Measurements from ENCODE around the gene NEFH. TPM values are rescaled to one million over a fixed set of nuclear protein-coding genes. Genes with fewer than 3 reads are reported as not detected.
"Not testable (repeated sequence)": the region's sequence is repeated elsewhere in the genome, so short reads cannot be mapped to it uniquely, and the experiment has no call there.

Gene NEFH
- polyA plus RNA-seq, 6 donors from 2014 or later: 0.09 TPM; not detected in 5

DNA sequence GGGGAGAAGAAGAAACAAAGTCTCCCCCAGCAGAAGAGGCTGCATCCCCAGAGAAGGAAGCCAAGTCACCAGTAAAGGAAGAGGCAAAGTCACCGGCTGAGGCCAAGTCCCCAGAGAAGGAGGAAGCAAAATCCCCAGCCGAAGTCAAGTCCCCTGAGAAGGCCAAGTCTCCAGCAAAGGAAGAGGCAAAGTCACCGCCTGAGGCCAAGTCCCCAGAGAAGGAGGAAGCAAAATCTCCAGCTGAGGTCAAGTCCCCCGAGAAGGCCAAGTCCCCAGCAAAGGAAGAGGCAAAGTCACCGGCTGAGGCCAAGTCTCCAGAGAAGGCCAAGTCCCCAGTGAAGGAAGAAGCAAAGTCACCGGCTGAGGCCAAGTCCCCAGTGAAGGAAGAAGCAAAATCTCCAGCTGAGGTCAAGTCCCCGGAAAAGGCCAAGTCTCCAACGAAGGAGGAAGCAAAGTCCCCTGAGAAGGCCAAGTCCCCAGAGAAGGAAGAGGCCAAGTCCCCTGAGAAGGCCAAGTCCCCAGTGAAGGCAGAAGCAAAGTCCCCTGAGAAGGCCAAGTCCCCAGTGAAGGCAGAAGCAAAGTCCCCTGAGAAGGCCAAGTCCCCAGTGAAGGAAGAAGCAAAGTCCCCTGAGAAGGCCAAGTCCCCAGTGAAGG lies 9.2 kb downstream of the NEFH start:
- peak overlapping the region in 6 of 8 donors; percentile 17 to 77 (median 55) for H3K4me3 Mint-ChIP-seq
- H3K36me3 Mint-ChIP-seq; H3K9me3 Mint-ChIP-seq; ATAC-seq (ENCODE audit: low read depth in 2 of 2); DNase-seq: not testable (repeated sequence)
- peaks cover 19 to 24% (median 21%) of the 10 kb centered on the region in 3 donors for H3K4me1 Mint-ChIP-seq
- H3K27me3 Mint-ChIP-seq: peaks cover 12 to 26% (median 15%) of the 10 kb centered on the region in 3 donors
- H3K27ac Mint-ChIP-seq: peak overlapping the region in 2 of 6 donors; percentile 2 to 21

DNA sequence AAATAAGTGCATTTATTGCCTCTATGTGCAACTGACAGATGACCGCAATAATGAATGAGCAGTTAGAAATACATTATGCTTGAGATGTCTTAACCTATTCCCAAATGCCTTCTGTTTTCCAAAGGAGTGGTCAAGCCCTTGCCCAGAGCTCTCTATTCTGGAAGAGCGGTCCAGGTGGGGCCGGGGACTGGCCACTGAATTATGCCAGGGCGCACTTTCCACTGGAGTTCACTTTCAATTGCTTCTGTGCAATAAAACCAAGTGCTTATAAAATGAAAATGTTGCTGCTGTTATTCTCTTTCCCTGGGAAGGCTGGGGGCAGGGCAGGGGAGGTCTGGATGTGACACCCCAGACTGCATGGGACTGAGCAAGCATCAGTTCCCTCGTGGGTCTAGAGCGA lies 11.0 kb downstream of the NEFH start:
- Mint-ChIP-seq H3K9me3 (peaks cover 0 to 7% (median 1%) of the 10 kb centered on the region in 7 donors), H3K4me3 (no peak overlapping the region), H3K36me3 (peaks cover 8 to 17% of the 10 kb centered on the region in 2 donors), H3K27ac (no peak overlapping the region), H3K4me1 (peaks cover 19 to 24% (median 21%) of the 10 kb centered on the region in 3 donors), H3K27me3 (peaks cover 7 to 25% (median 15%) of the 10 kb centered on the region in 3 donors)
- DNase-seq: no peak
- ATAC-seq (ENCODE audit: low read depth in 2 of 2): no peak

DNA sequence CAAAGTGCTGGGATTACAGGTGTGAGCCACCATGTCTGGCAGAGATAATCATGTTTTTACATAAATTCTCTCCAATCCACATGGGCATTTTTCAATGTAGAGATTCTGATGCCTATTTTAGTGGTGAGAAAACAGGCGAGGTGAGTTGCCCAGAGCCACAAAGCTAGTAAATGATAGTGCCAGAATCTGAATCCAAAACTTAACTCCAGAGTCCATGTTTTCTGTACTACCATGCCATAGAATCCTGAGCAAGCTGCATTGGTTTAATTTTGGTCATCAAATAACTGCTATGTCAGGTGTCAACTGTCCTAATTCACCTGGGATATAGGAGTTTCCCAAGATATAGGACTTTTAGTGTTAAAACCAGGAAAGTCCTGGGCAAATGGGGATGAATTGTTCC lies 13.6 kb downstream of the NEFH start:
- Mint-ChIP-seq H3K36me3 (peaks cover 8 to 18% of the 10 kb centered on the region in 2 donors), H3K9me3 (peaks cover 0 to 7% (median 1%) of the 10 kb centered on the region in 7 donors), H3K4me3 (no peak overlapping the region), H3K27me3 (peaks cover 0 to 15% (median 7%) of the 10 kb centered on the region in 3 donors), H3K4me1 (peaks cover 16 to 18% (median 18%) of the 10 kb centered on the region in 3 donors), H3K27ac (no peak overlapping the region)
- DNase-seq: no peak
- no peak for ATAC-seq (ENCODE audit: low read depth in 2 of 2)

DNA sequence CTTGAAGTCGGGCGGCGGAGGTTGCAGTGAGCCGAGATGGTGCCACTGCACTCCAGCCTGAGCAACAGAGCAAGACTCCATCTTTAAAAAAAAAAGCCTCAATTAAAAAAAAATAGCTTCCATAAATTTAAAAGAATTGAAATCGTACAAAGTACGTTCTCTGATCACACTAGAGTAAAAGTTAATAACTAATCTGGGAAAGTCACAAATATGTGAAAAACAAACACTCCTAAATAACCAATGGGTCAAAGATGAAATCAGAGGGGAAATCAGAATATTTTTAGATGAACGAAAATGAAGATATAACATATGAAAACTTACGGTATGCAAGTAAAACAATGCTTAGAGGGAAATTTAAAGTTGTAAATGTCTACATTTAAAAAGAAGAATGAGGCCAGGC lies 19.8 kb downstream of the NEFH start:
- DNase-seq (no peak), ATAC-seq (ENCODE audit: low read depth in 2 of 2) (no peak)
- Mint-ChIP-seq H3K36me3 (peaks cover 3 to 13% of the 10 kb centered on the region in 2 donors), H3K4me1 (no peaks in the 10 kb centered on the region), H3K9me3 (peaks cover 0 to 1% (median under 1%) of the 10 kb centered on the region in 7 donors), H3K27ac (no peak overlapping the region), H3K4me3 (no peak overlapping the region), H3K27me3 (no peaks in the 10 kb centered on the region)

DNA sequence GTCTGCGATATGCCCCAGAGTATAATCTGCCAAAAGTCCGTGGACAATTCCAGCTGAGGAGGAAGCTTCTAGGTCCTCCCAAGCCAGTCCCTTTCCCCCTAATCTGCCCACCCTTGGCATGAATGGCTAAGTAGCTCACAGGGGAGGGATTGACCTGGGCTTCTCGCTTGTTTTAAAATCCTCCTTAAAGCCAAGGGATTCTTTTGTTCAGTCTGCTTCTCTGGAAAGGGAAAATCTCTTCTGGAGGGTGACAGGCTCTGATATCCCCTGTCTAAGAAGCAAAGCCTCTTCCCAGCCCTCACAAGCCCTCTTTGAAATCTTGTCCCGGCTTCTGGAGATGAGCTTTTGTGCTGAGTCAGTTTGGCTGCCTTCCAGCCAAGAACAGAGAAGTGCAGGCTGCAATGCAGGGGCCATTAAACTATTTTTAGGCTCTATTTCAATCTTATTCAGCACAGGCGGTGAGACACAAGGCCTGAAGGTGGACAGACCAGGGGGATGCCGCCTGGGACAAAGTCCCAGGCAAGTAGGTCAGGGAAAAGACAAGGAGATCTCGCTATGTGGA lies 23.9 kb downstream of the NEFH start:
- no peaks in the 10 kb centered on the region for H3K27me3 Mint-ChIP-seq
- no peak for DNase-seq
- peaks cover 5 to 11% of the 10 kb centered on the region in 2 donors for H3K36me3 Mint-ChIP-seq
- no peaks in the 10 kb centered on the region for H3K9me3 Mint-ChIP-seq
- no peaks in the 10 kb centered on the region for H3K4me1 Mint-ChIP-seq
- peak overlapping the region in 2 of 6 donors; percentile 52 to 54 for H3K27ac Mint-ChIP-seq
- no peak overlapping the region for H3K4me3 Mint-ChIP-seq
- no peak for ATAC-seq (ENCODE audit: low read depth in 2 of 2)

DNA sequence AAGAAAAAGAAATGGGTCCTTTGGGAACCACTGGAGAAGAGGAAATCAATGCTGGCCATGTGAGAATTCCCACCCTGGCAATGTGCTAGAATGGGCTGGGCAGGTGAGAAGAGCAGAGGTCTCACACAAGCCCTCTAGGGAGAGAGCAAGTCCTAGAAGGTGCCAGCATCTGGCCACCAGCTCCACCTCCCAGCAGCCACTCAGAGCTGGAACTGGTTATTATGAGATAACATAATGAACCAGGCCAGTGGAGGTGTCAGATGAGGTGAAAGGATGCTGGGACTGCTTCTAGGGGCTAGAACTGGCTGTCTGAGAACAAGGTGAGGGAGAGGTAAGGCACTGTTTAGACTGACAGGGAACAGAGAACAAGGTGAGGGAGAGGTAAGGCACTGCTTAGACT lies 29.3 kb downstream of the NEFH start:
- no peak overlapping the region for H3K4me3 Mint-ChIP-seq
- H3K9me3 Mint-ChIP-seq: no peaks in the 10 kb centered on the region
- H3K4me1 Mint-ChIP-seq: peaks cover 0 to 5% (median 0%) of the 10 kb centered on the region in 3 donors
- H3K27me3 Mint-ChIP-seq: no peaks in the 10 kb centered on the region
- peak overlapping the region in 1 of 6 donors; percentile 65 for H3K27ac Mint-ChIP-seq
- peaks cover 9 to 11% of the 10 kb centered on the region in 2 donors for H3K36me3 Mint-ChIP-seq
- ATAC-seq (ENCODE audit: low read depth in 2 of 2) (no peak), DNase-seq (no peak)

DNA sequence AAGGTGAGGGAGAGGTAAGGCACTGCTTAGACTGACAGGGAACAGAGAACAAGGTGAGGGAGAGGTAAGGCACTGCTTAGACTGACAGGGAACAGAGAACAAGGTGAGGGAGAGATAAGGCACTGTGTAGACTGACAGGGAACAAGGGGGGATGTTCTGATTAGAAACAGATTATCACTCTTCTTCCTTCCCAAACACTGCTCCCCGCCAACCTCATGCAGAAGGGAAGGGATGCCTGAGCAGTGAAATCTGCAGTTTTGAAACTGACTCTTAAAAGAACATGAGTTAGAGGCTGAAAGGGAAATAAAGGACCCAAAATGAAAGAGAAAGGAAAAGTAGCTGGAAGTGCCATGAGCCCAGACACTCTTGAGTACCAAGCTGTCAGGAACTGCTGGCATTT lies 29.8 kb downstream of the NEFH start:
- no peaks in the 10 kb centered on the region for H3K9me3 Mint-ChIP-seq
- ATAC-seq (ENCODE audit: low read depth in 2 of 2) (no peak), DNase-seq (no peak)
- no peaks in the 10 kb centered on the region for H3K27me3 Mint-ChIP-seq
- peaks cover 0 to 5% (median 0%) of the 10 kb centered on the region in 3 donors for H3K4me1 Mint-ChIP-seq
- H3K27ac Mint-ChIP-seq: peak overlapping the region in 1 of 6 donors; percentile 6
- H3K36me3 Mint-ChIP-seq: peaks cover 9 to 11% of the 10 kb centered on the region in 2 donors
- H3K4me3 Mint-ChIP-seq: no peak overlapping the region

DNA sequence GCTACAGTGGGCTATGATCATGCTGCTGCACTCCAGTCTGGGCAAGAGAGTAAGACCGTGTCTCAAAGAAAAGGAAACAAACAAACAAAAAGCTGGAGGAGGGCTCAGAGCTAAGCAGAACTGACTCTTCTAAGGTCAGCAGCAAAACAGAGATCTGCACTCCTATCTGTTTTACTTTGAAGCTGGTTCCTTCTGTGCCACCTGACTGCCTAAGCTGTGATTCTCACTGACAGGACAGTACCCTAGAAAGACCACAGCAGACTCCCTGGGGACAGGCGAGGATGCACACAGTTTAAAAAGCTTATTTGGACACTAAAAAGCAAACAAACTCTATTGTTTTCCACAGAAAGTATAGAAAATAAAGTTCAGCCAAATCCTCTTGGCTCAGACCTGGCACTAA lies 30.5 kb downstream of the NEFH start:
- H3K27ac Mint-ChIP-seq: peak overlapping the region in 1 of 6 donors; percentile 24
- H3K4me1 Mint-ChIP-seq: peaks cover 0 to 5% (median 0%) of the 10 kb centered on the region in 3 donors
- no peak overlapping the region for H3K4me3 Mint-ChIP-seq
- no peaks in the 10 kb centered on the region for H3K9me3 Mint-ChIP-seq
- H3K27me3 Mint-ChIP-seq: no peaks in the 10 kb centered on the region
- peaks cover 11 to 13% of the 10 kb centered on the region in 2 donors for H3K36me3 Mint-ChIP-seq
- ATAC-seq (ENCODE audit: low read depth in 2 of 2) (no peak), DNase-seq (no peak)

DNA sequence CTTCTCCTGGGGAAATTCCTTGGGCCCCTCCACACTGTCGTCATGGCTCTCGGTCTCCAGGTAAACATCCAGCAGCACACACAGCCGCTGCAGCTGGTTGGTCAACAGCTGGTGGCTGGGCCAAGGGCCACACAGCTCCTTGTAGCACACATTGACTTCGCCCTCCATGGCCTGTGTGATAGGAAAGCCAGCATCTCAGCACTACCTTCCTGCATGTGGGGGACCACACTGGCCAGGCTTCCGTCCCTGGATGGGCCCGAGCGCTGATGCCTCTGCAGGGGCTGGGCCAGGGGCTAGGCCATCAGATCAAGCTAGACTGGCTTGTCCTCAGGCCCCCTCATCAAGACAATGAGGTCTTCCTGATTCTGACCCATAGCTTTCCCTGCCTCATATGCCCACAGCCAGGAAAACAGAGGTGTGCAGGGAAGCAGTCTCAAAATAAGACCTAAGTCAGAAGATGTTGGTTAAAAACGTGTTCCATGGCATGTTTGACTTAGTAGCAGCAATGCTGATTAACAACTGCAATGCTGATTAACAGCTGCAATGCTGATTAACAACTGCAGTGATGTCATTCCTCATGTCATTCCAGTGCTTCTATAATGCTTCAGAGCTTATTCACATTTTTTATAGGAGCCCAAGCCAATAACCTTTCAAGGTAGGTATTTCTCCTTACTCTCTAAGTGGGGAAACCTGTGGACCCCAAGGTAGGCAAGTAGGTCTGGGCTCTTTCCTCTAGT lies 31.3 kb downstream of the NEFH start:
- DNase-seq: no peak
- H3K4me3 Mint-ChIP-seq: peak overlapping the region in 1 of 8 donors; percentile 44
- H3K27me3 Mint-ChIP-seq: no peaks in the 10 kb centered on the region
- peaks cover 13 to 17% of the 10 kb centered on the region in 2 donors for H3K36me3 Mint-ChIP-seq
- no peaks in the 10 kb centered on the region for H3K9me3 Mint-ChIP-seq
- ATAC-seq (ENCODE audit: low read depth in 2 of 2): no peak
- no peak overlapping the region for H3K27ac Mint-ChIP-seq
- H3K4me1 Mint-ChIP-seq: peaks cover 0 to 5% (median 0%) of the 10 kb centered on the region in 3 donors

DNA sequence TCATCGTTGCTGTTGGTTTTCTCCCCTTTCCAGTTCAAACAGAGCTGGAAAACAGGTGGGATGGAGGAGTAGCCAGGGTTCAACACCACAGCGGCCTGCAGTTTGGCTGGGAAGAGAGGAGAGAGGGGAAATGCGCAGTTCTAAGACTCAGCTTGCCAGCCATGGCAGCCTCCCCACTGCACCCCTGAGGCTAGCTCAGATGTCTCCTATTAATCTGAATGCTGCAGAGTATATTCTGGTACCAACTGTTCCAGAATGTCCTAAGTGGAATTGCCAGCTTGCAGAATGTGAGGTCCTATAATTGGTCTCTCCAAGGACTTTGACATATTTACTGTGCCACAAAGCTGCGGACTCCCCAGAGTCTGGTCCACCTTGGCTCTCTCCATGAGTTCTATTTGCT lies 32.0 kb downstream of the NEFH start:
- H3K36me3 Mint-ChIP-seq: peaks cover 13 to 15% of the 10 kb centered on the region in 2 donors
- H3K9me3 Mint-ChIP-seq: no peaks in the 10 kb centered on the region
- H3K4me3 Mint-ChIP-seq: no peak overlapping the region
- ATAC-seq (ENCODE audit: low read depth in 2 of 2): no peak
- no peak for DNase-seq
- H3K27me3 Mint-ChIP-seq: no peaks in the 10 kb centered on the region
- H3K4me1 Mint-ChIP-seq: peaks cover 0 to 5% (median 0%) of the 10 kb centered on the region in 3 donors
- no peak overlapping the region for H3K27ac Mint-ChIP-seq

DNA sequence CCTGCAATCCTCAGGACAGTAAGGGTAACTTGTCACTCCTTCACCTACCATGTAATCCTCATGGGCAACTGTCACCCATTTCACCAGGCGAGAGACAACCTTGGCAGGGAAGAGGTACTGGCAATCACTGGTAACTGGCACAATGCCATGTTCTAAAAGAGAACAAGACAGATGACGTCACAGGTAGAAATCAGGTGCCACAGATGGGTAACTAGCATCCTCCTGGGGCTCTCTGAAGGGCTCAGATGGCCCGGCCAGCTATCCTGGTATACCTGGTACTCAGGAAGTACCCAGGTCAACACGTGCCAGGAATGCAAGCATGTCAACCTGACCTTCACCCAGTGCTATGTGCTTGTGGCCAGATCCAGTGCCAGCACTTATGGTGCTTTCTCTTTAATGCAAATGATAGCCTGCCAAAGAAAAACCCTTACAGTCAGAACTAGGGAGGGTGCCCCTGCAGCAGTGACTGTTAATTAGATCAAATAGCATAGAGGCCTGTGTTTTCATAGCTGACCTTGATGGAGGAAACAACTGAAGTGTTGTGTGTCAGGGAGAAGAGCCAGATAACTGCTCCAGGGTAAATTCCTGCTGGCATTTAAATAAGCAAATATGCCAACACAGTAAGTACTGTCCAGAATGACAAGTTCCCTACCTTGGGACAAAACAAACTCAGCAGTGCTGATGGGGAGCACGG lies 37.3 kb downstream of the NEFH start:
- Mint-ChIP-seq H3K27ac (no peak overlapping the region), H3K9me3 (no peaks in the 10 kb centered on the region), H3K4me1 (no peaks in the 10 kb centered on the region), H3K36me3 (peaks cover 14 to 28% of the 10 kb centered on the region in 2 donors), H3K27me3 (no peaks in the 10 kb centered on the region), H3K4me3 (no peak overlapping the region)
- ATAC-seq (ENCODE audit: low read depth in 2 of 2) (no peak), DNase-seq (no peak)

DNA sequence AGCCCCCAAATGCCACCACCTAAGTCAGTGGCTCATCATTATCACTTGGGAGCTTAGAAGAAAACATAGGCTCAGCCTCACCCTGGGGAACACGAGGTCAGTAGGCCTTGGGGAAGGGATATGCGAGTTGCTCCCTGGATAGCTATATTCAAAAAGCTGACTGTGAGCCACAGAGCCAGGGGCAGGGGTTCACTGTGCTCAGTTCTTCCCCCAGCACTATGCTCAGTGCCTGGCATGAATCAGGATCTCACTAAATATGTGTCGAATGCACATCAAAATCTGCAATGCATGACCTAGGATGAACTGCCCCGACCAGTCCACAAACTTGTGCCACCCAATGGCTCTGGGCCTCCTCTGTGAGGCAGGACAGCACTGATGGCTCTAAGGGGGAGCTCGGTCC lies 38.4 kb downstream of the NEFH start:
- DNase-seq (no peak), ATAC-seq (ENCODE audit: low read depth in 2 of 2) (no peak)
- H3K36me3 Mint-ChIP-seq: peaks cover 17 to 28% of the 10 kb centered on the region in 2 donors
- no peak overlapping the region for H3K4me3 Mint-ChIP-seq
- no peak overlapping the region for H3K27ac Mint-ChIP-seq
- H3K4me1 Mint-ChIP-seq: no peaks in the 10 kb centered on the region
- no peaks in the 10 kb centered on the region for H3K27me3 Mint-ChIP-seq
- no peaks in the 10 kb centered on the region for H3K9me3 Mint-ChIP-seq

DNA sequence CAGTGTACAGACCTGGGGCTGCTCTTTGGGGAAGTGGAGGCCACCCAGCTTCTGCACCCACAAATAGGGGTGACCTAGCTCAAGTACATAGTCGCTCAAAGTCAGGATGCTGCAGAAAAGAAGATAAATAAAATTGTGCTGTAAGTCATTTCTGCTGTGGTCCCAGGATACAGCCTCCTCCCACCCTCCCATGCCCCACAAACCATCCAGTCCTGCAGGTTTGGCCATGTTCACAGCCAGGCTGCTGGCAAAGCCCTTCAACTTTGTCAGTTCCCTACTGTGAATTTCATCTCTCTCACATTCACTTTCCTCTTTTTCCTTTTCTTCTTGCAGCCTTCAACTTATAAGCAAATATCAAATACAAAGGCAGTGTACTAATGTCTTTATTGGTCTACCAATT lies 40.0 kb downstream of the NEFH start:
- H3K4me3 Mint-ChIP-seq: no peak overlapping the region
- DNase-seq (no peak), ATAC-seq (ENCODE audit: low read depth in 2 of 2) (no peak)
- H3K27me3 Mint-ChIP-seq: no peaks in the 10 kb centered on the region
- peaks cover 19 to 28% of the 10 kb centered on the region in 2 donors for H3K36me3 Mint-ChIP-seq
- no peaks in the 10 kb centered on the region for H3K9me3 Mint-ChIP-seq
- peaks cover 0 to 3% (median 0%) of the 10 kb centered on the region in 3 donors for H3K4me1 Mint-ChIP-seq
- H3K27ac Mint-ChIP-seq: no peak overlapping the region

Measured in naive B cell (primary cell).